Measurements from ENCODE around the gene MYBPC3.

DNA sequence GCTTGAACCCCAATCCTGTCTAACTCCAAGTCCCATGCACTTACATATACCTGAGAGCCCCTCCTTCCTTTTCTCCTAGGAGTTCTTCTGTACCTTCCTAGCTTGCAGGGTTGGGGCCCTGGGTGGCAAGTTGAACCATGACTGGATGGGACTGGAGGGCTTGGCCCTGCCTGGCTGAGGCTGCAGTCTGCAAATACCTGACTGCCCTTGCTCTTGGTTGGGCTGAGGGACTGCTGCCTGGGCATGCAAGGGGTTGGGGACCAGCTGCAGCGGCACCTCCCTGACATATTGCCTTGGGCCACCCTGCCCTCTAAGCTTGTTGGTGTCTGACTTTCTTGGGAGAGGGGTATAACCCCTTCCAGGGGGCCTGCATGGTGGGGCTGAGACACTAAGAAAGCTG, 46.0 kb upstream of the MYBPC3 start:
- TF ChIP-seq, protein P1, sequence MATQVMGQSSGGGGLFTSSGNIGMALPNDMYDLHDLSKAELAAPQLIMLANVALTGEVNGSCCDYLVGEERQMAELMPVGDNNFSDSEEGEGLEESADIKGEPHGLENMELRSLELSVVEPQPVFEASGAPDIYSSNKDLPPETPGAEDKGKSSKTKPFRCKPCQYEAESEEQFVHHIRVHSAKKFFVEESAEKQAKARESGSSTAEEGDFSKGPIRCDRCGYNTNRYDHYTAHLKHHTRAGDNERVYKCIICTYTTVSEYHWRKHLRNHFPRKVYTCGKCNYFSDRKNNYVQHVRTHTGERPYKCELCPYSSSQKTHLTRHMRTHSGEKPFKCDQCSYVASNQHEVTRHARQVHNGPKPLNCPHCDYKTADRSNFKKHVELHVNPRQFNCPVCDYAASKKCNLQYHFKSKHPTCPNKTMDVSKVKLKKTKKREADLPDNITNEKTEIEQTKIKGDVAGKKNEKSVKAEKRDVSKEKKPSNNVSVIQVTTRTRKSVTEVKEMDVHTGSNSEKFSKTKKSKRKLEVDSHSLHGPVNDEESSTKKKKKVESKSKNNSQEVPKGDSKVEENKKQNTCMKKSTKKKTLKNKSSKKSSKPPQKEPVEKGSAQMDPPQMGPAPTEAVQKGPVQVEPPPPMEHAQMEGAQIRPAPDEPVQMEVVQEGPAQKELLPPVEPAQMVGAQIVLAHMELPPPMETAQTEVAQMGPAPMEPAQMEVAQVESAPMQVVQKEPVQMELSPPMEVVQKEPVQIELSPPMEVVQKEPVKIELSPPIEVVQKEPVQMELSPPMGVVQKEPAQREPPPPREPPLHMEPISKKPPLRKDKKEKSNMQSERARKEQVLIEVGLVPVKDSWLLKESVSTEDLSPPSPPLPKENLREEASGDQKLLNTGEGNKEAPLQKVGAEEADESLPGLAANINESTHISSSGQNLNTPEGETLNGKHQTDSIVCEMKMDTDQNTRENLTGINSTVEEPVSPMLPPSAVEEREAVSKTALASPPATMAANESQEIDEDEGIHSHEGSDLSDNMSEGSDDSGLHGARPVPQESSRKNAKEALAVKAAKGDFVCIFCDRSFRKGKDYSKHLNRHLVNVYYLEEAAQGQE (IDR thresholded peaks at IDR 0.05; ENCODE audit: low read depth) = no peak
- TF ChIP-seq RAD21 (IDR thresholded peaks at IDR 0.05; ENCODE audit: low read depth) (no peak), CREB1 (IDR thresholded peaks at IDR 0.05; ENCODE audit: low read depth) (no peak), EP300 (IDR thresholded peaks at IDR 0.05; ENCODE audit: borderline replicate concordance) (no peak)
- TF ChIP-seq, protein P2, sequence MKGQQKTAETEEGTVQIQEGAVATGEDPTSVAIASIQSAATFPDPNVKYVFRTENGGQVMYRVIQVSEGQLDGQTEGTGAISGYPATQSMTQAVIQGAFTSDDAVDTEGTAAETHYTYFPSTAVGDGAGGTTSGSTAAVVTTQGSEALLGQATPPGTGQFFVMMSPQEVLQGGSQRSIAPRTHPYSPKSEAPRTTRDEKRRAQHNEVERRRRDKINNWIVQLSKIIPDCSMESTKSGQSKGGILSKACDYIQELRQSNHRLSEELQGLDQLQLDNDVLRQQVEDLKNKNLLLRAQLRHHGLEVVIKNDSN (IDR thresholded peaks at IDR 0.05) = no peak
